Activated CD4-positive, CD25-positive, alpha-beta regulatory T cell treated with anti-CD3 and anti-CD28 coated beads, Interleukin-2, amount 50 U/mL, for 16 hours (primary cell): Measurements from ENCODE around the gene UGT2A1.

ENCODE experiments used
- DNase-seq: peaks from one replicate; pipeline ENCODE4 v3.0.0-alpha.2; 2020; ENCODE audit warnings: low read depth, low spot score

Gene UGT2A1

GRCh38 chr4:69591364-69591763, 61.7 kb downstream of the UGT2A1 start:
- no peak for DNase-seq

- DNase-seq = no peak
Observed at GRCh38 chr4:69589884-69590283, 63.2 kb downstream of the UGT2A1 start.

GRCh38 chr4:69584135-69584534, 68.9 kb downstream of the UGT2A1 start:
- DNase-seq = no peak

GRCh38 chr4:69583543-69583942, 69.5 kb downstream of the UGT2A1 start:
- DNase-seq = no peak

- no peak for DNase-seq
Observed at GRCh38 chr4:69577245-69577644, 75.8 kb downstream of the UGT2A1 start.

- DNase-seq = no peak
Observed at GRCh38 chr4:69576251-69576877, 76.7 kb downstream of the UGT2A1 start.

GRCh38 chr4:69568787-69569186, 84.3 kb downstream of the UGT2A1 start:
- DNase-seq = no peak

- no peak for DNase-seq
Observed at GRCh38 chr4:69563424-69563823, 89.6 kb downstream of the UGT2A1 start.

GRCh38 chr4:69549651-69550050, 103.4 kb downstream of the UGT2A1 start:
- DNase-seq = no peak

GRCh38 chr4:69546134-69546765, 106.8 kb downstream of the UGT2A1 start:
- DNase-seq = no peak
